ENCODE results near the gene COL4A5. TPM values are rescaled to one million over a fixed set of nuclear protein-coding genes. Genes with fewer than 3 reads are reported as not detected.

The COL4A5 gene
- total RNA-seq, 1 donor from 2014 or later = 547 TPM

- Mint-ChIP-seq H3K4me3 (ENCODE audit: unreplicated experiment) (no peak overlapping the region), H3K27me3 (ENCODE audit: unreplicated experiment) (no peaks in the 10 kb centered on the region), H3K9me3 (ENCODE audit: unreplicated experiment) (no peaks in the 10 kb centered on the region), H3K27ac (ENCODE audit: unreplicated experiment) (no peak overlapping the region), H3K36me3 (ENCODE audit: unreplicated experiment) (no peaks in the 10 kb centered on the region), H3K4me1 (ENCODE audit: unreplicated experiment) (peaks cover 29% of the 10 kb centered on the region)
- no peak for TF ChIP-seq CTCF (IDR thresholded peaks at IDR 0.05)
- no peak for DNase-seq (ENCODE audit: extremely low spot score, unreplicated experiment)
These were observed 20.2 kb upstream of the COL4A5 start for GRCh38 chrX:108419401-108419800.

- no peaks in the 10 kb centered on the region for H3K9me3 Mint-ChIP-seq (ENCODE audit: unreplicated experiment)
- no peak overlapping the region for H3K4me3 Mint-ChIP-seq (ENCODE audit: unreplicated experiment)
- H3K4me1 Mint-ChIP-seq (ENCODE audit: unreplicated experiment) = peaks cover 21% of the 10 kb centered on the region
- no peaks in the 10 kb centered on the region for H3K27me3 Mint-ChIP-seq (ENCODE audit: unreplicated experiment)
- TF ChIP-seq CTCF (IDR thresholded peaks at IDR 0.05) = no peak
- no peak overlapping the region for H3K27ac Mint-ChIP-seq (ENCODE audit: unreplicated experiment)
- no peaks in the 10 kb centered on the region for H3K36me3 Mint-ChIP-seq (ENCODE audit: unreplicated experiment)
- no peak for DNase-seq (ENCODE audit: extremely low spot score, unreplicated experiment)
These were observed 19.2 kb upstream of the COL4A5 start for GRCh38 chrX:108420481-108420880.

GRCh38 chrX:108426262-108426661 is 13.4 kb upstream of the COL4A5 start:
- peaks cover 4% of the 10 kb centered on the region for H3K36me3 Mint-ChIP-seq (ENCODE audit: unreplicated experiment)
- no peak for DNase-seq (ENCODE audit: extremely low spot score, unreplicated experiment)
- H3K27ac Mint-ChIP-seq (ENCODE audit: unreplicated experiment) = no peak overlapping the region
- no peaks in the 10 kb centered on the region for H3K27me3 Mint-ChIP-seq (ENCODE audit: unreplicated experiment)
- no peak overlapping the region for H3K4me3 Mint-ChIP-seq (ENCODE audit: unreplicated experiment)
- no peak for TF ChIP-seq CTCF (IDR thresholded peaks at IDR 0.05)
- H3K9me3 Mint-ChIP-seq (ENCODE audit: unreplicated experiment) = no peaks in the 10 kb centered on the region
- H3K4me1 Mint-ChIP-seq (ENCODE audit: unreplicated experiment) = no peaks in the 10 kb centered on the region

GRCh38 chrX:108435261-108435660 is 4.4 kb upstream of the COL4A5 start:
- H3K36me3 Mint-ChIP-seq (ENCODE audit: unreplicated experiment) = no peaks in the 10 kb centered on the region
- no peak overlapping the region for H3K27ac Mint-ChIP-seq (ENCODE audit: unreplicated experiment)
- no peak overlapping the region for H3K4me3 Mint-ChIP-seq (ENCODE audit: unreplicated experiment)
- no peaks in the 10 kb centered on the region for H3K27me3 Mint-ChIP-seq (ENCODE audit: unreplicated experiment)
- H3K9me3 Mint-ChIP-seq (ENCODE audit: unreplicated experiment) = no peaks in the 10 kb centered on the region
- no peak for TF ChIP-seq CTCF (IDR thresholded peaks at IDR 0.05)
- DNase-seq (ENCODE audit: extremely low spot score, unreplicated experiment) = no peak
- H3K4me1 Mint-ChIP-seq (ENCODE audit: unreplicated experiment) = peaks cover 39% of the 10 kb centered on the region

GRCh38 chrX:108437349-108438109 is 2.1 kb upstream of the COL4A5 start:
- Mint-ChIP-seq H3K27ac (ENCODE audit: unreplicated experiment) (peak overlapping the region; percentile 53), H3K27me3 (ENCODE audit: unreplicated experiment) (no peaks in the 10 kb centered on the region), H3K9me3 (ENCODE audit: unreplicated experiment) (no peaks in the 10 kb centered on the region), H3K4me1 (ENCODE audit: unreplicated experiment) (peaks cover 49% of the 10 kb centered on the region), H3K4me3 (ENCODE audit: unreplicated experiment) (peak overlapping the region; percentile 97), H3K36me3 (ENCODE audit: unreplicated experiment) (no peaks in the 10 kb centered on the region)
- DNase-seq (ENCODE audit: extremely low spot score, unreplicated experiment) = no peak
- no peak for TF ChIP-seq CTCF (IDR thresholded peaks at IDR 0.05)
